Esophagus muscularis mucosa (tissue), 3 donors: Measurements from ENCODE around the gene CXCR6.

Source experiments
- CTCF ChIP-seq, 3 experiments: fragments of 200-600 bp in 2 of 3; fragments of 450-650 bp in 1 of 3; sonication (generic) in 2 of 3; IDR thresholded peaks; one replicate each; pipeline ENCODE4 v1.5.1; 2017 to 2019; ENCODE audit warnings: antibody characterized with exemption in 3 of 3, mild to moderate bottlenecking in 2 of 3, moderate library complexity in 1 of 3
- EP300 ChIP-seq: sonication (generic); formaldehyde crosslinking; IDR thresholded peaks from one replicate; pipeline ENCODE4 v1.6.1; 2017; ENCODE audit warnings: antibody characterized with exemption

GRCh38 chr3:45939341-45939771, 3.9 kb upstream of the CXCR6 start:
- TF ChIP-seq CTCF (IDR thresholded peaks at IDR 0.05) (no peak), EP300 (no peak)
